VCaP (cell line): Measurements from ENCODE around the gene CBX2.
"Not testable (repeated sequence)": the region's sequence is repeated elsewhere in the genome, so short reads cannot be mapped to it uniquely, and the experiment has no call there.

Experiments used
- H3K27ac ChIP-seq: fragments of 450-650 bp; 2 replicates; pipeline ENCODE4 v1.5.1; 2017
- TF ChIP-seq, protein P1 (sequence below): fragments of 450-650 bp; conservative IDR thresholded peaks from 2 replicates; pipeline ENCODE4 v1.5.1; 2017; ENCODE audit warnings: mild to moderate bottlenecking, moderate library complexity

The CBX2 gene

GRCh38 chr17:79750650-79751545 is 27.1 kb upstream of the CBX2 start:
- no peak overlapping the region for H3K27ac ChIP-seq
- TF ChIP-seq, protein P1, sequence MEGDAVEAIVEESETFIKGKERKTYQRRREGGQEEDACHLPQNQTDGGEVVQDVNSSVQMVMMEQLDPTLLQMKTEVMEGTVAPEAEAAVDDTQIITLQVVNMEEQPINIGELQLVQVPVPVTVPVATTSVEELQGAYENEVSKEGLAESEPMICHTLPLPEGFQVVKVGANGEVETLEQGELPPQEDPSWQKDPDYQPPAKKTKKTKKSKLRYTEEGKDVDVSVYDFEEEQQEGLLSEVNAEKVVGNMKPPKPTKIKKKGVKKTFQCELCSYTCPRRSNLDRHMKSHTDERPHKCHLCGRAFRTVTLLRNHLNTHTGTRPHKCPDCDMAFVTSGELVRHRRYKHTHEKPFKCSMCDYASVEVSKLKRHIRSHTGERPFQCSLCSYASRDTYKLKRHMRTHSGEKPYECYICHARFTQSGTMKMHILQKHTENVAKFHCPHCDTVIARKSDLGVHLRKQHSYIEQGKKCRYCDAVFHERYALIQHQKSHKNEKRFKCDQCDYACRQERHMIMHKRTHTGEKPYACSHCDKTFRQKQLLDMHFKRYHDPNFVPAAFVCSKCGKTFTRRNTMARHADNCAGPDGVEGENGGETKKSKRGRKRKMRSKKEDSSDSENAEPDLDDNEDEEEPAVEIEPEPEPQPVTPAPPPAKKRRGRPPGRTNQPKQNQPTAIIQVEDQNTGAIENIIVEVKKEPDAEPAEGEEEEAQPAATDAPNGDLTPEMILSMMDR, result no peak

GRCh38 chr17:79752175-79752574 is 25.8 kb upstream of the CBX2 start:
- TF ChIP-seq, protein P1, result no peak

GRCh38 chr17:79754370-79754769 is 23.6 kb upstream of the CBX2 start:
- no peak overlapping the region for H3K27ac ChIP-seq
- TF ChIP-seq, protein P1, result no peak

More at GRCh38 chr17:79752175-79752574, 25.8 kb upstream of the CBX2 start:
- H3K27ac ChIP-seq, result no peak overlapping the region

DNA sequence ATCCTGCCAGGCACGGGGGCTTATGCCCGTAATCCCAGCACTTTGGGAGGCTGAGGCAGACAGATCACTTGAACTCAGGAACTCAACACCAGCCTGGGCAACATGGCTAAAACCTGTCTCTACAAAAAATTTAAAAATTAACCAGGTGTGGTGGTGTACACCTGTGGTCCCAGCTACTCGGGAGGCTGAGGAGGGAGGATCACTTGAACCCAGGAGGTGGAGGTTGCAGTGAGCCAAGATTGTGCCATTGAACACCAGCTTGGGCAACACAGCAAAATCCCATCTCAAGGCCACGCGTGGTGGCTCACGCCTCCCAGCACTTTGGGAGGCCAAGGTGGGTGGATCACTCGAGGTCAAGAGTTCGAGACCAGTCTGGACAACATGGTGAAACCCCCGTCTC is 23.0 kb upstream of the CBX2 start:
- not testable (repeated sequence) for H3K27ac ChIP-seq

- H3K27ac ChIP-seq, result no peak overlapping the region
- TF ChIP-seq, protein P1, result no peak
These were observed 22.4 kb upstream of the CBX2 start for GRCh38 chr17:79755591-79755990.

GRCh38 chr17:79757140-79757745 is 20.7 kb upstream of the CBX2 start:
- H3K27ac ChIP-seq, result no peak overlapping the region
- TF ChIP-seq, protein P1, result no peak

GRCh38 chr17:79758271-79758670 is 19.7 kb upstream of the CBX2 start:
- TF ChIP-seq, protein P1, result no peak
- no peak overlapping the region for H3K27ac ChIP-seq
